CD4-positive, alpha-beta T cell (primary cell): ENCODE results near the gene ZNF775. TPM values are rescaled to one million over a fixed set of nuclear protein-coding genes. Genes with fewer than 3 reads are reported as not detected.

Experiments used
- ATAC-seq: fragments of 200-7000 bp; cut with Tn5 transposase; one replicate; pipeline ENCODE4 v1.10.0; 2022; ENCODE audit warnings: mild to moderate bottlenecking; ENCODE audit not compliant: poor library complexity
- CTCF ChIA-PET: fragments of 350-600 bp; sonication (Branson Sonifier 250); formaldehyde crosslinking; loops from one replicate; lab custom pipeline; 2021; ENCODE audit warnings: antibody characterized with exemption, inconsistent platforms; lab: Charles Lee
- POLR2A ChIA-PET: fragments of 350-600 bp; sonication (Branson Sonifier 250); formaldehyde crosslinking; loops from one replicate; lab custom pipeline; 2021; ENCODE audit warnings: antibody characterized with exemption, inconsistent platforms; lab: Charles Lee
- DNase-seq, 14 experiments: peaks; one replicate each; pipeline ENCODE4 v3.0.0-alpha.2; 2013 to 2020; ENCODE audit warnings: mixed read lengths in 2 of 14
- H3K27ac ChIP-seq, 2 donors: one replicate each; pipeline versions ENCODE4 v1.5.1 to v1.7.0; 2013; ENCODE audit warnings: low read length in 2 of 2, low read depth in 1 of 2, mild to moderate bottlenecking in 1 of 2
- H3K27me3 ChIP-seq, 2 experiments: 1 replicate in 1 of 2; 2 replicates in 1 of 2; pipeline versions ENCODE4 v1.6.1 to v1.7.0; 2013; ENCODE audit warnings: low read length in 2 of 2, control low read depth in 1 of 2, mild to moderate bottlenecking in 1 of 2, moderate library complexity in 1 of 2; ENCODE audit not compliant: insufficient read depth in 2 of 2, control insufficient read depth in 1 of 2
- H3K36me3 ChIP-seq: one replicate; pipeline ENCODE4 v1.6.1; 2013; ENCODE audit warnings: low read length, control low read depth; ENCODE audit not compliant: insufficient read depth
- H3K4me1 ChIP-seq: one replicate; pipeline ENCODE4 v1.6.1; 2013; ENCODE audit warnings: low read length, control low read depth; ENCODE audit not compliant: insufficient read depth
- H3K4me3 ChIP-seq: one replicate; pipeline ENCODE4 v1.5.1; 2013; ENCODE audit warnings: mild to moderate bottlenecking, low read length, moderate library complexity
- H3K9me3 ChIP-seq, 2 experiments: 1 replicate in 1 of 2; 2 replicates in 1 of 2; pipeline versions ENCODE4 v1.6.1 to v1.7.0; 2013; ENCODE audit warnings: low read length in 2 of 2, mild to moderate bottlenecking in 2 of 2, control low read depth in 1 of 2, moderate library complexity in 1 of 2; ENCODE audit not compliant: control insufficient read depth in 1 of 2, insufficient read depth in 1 of 2
- H3K27ac Mint-ChIP-seq: one replicate; pipeline ENCODE4 v1.8.0; 2020; ENCODE audit warnings: mixed read lengths
- H3K27me3 Mint-ChIP-seq: one replicate; pipeline ENCODE4 v1.8.0; 2021; ENCODE audit warnings: mixed read lengths
- H3K36me3 Mint-ChIP-seq: one replicate; pipeline ENCODE4 v1.8.0; 2021; ENCODE audit warnings: low read depth, mixed read lengths
- H3K4me1 Mint-ChIP-seq: one replicate; pipeline ENCODE4 v1.8.0; 2021; ENCODE audit warnings: low read depth, mixed read lengths
- H3K4me3 Mint-ChIP-seq: one replicate; pipeline ENCODE4 v1.8.0; 2020; ENCODE audit warnings: mild to moderate bottlenecking, mixed read lengths
- H3K9me3 Mint-ChIP-seq: one replicate; pipeline ENCODE4 v1.8.0; 2020; ENCODE audit warnings: mixed read lengths
- CTCF ChIP-seq: fragments of 200-600 bp; IDR thresholded peaks from one replicate; pipeline ENCODE4 v1.8.0; 2022; ENCODE audit warnings: antibody characterized with exemption, mild to moderate bottlenecking
- intact Hi-C, 2 experiments: fragments of 100-400 bp; cut with DNase I in 1 of 2; cut with micrococcal nuclease in 1 of 2; formaldehyde crosslinking; loops; one replicate each; pipeline versions ENCODE4 v1.15.1 to v1.9.0; 2023 to 2025; cut with DNase I, micrococcal nuclease
- total RNA-seq, 174 experiments: library from RNA in 2 of 174; stranded (reverse) in 2 of 174; gene quantifications; one replicate each; pipeline ENCODE4 v1.2.3 and lab custom pipeline; 2021 to 2026

ZNF775 gene
- total RNA-seq, 2 experiments from 2014 or later: 0.38 to 0.45 TPM

- Histone ChIP-seq H3K4me1 (no peaks in the 10 kb centered on the region), H3K4me3 (no peak overlapping the region), H3K9me3 (no peaks in the 10 kb centered on the region), H3K36me3 (no peaks in the 10 kb centered on the region), H3K27ac (no peak overlapping the region), H3K27me3 (no peaks in the 10 kb centered on the region)
- TF ChIP-seq CTCF: no peak
- intact Hi-C loops: loop anchor here in 1 of 2 experiments (10.0 kb wide), 1 partner anchor 403 kb away; no protein-coding TSS in a partner anchor
- POLR2A ChIA-PET: interaction anchor here (0.6 kb wide), 1 partner anchor 69 kb away, joined by 3 read pairs; no protein-coding TSS in a partner anchor
- Mint-ChIP-seq H3K27ac (no peak overlapping the region), H3K36me3 (no peaks in the 10 kb centered on the region), H3K4me1 (peaks cover 6% of the 10 kb centered on the region), H3K27me3 (peaks cover 1% of the 10 kb centered on the region), H3K9me3 (no peaks in the 10 kb centered on the region), H3K4me3 (no peak overlapping the region)
- no peak for DNase-seq
- no peak for ATAC-seq
- CTCF ChIA-PET: no interaction called here
Measured at GRCh38 chr7:150351587-150352194, 27.4 kb upstream of the ZNF775 start.

GRCh38 chr7:150355666-150356059 is 23.5 kb upstream of the ZNF775 start:
- no peak for TF ChIP-seq CTCF
- Mint-ChIP-seq H3K4me3 (no peak overlapping the region), H3K4me1 (peaks cover 37% of the 10 kb centered on the region), H3K36me3 (no peaks in the 10 kb centered on the region), H3K27me3 (no peaks in the 10 kb centered on the region), H3K27ac (no peak overlapping the region), H3K9me3 (no peaks in the 10 kb centered on the region)
- peaks cover 28% of the 10 kb centered on the region for H3K4me1 ChIP-seq
- no peaks in the 10 kb centered on the region for H3K36me3 ChIP-seq
- no peak overlapping the region for H3K4me3 ChIP-seq
- H3K27me3 ChIP-seq: no peaks in the 10 kb centered on the region
- no peak overlapping the region for H3K27ac ChIP-seq
- H3K9me3 ChIP-seq: no peaks in the 10 kb centered on the region
- POLR2A ChIA-PET: interaction anchor here (0.6 to 2.3 kb wide), 3 partner anchors 13 to 51 kb away, joined by 3 to 7 read pairs (median 4); partner anchors contain the start of gene REPIN1
- CTCF ChIA-PET: interaction anchor here (0.6 to 4.1 kb wide), 4 partner anchors 22 to 425 kb away, joined by 3 to 30 read pairs (median 6); a partner anchor contains a TSS
- intact Hi-C loops: loop anchor here (1.0 to 10.0 kb wide), 6 partner anchors 23 to 402 kb away; partner anchors contain the start of gene ZNF775 (in 1 of the 2)
- DNase-seq (no peak), ATAC-seq (no peak)

GRCh38 chr7:150356265-150356897 is 22.7 kb upstream of the ZNF775 start:
- H3K4me1 ChIP-seq: peaks cover 28% of the 10 kb centered on the region
- no peak for ATAC-seq
- Mint-ChIP-seq H3K27me3 (no peaks in the 10 kb centered on the region), H3K36me3 (no peaks in the 10 kb centered on the region), H3K4me3 (peak overlapping the region; percentile 25), H3K4me1 (peaks cover 37% of the 10 kb centered on the region), H3K9me3 (no peaks in the 10 kb centered on the region), H3K27ac (peak overlapping the region; percentile 34)
- ChIA-PET CTCF (interaction anchor here (0.6 to 4.1 kb wide), 5 partner anchors 10 to 125 kb away, joined by 3 to 30 read pairs (median 7); a partner anchor contains a TSS), POLR2A (interaction anchor here (0.6 to 2.3 kb wide), 4 partner anchors 12 to 50 kb away, joined by 3 to 7 read pairs (median 5); partner anchors contain the start of gene REPIN1)
- H3K9me3 ChIP-seq: no peaks in the 10 kb centered on the region
- peak; percentile 75 for TF ChIP-seq CTCF
- intact Hi-C loops: loop anchor here (1.0 to 10.0 kb wide), 6 partner anchors 22 to 401 kb away; partner anchors contain the start of gene ZNF775 (in 1 of the 2)
- no peak overlapping the region for H3K4me3 ChIP-seq
- no peaks in the 10 kb centered on the region for H3K36me3 ChIP-seq
- DNase-seq: peak in 4 of 14 experiments; percentile 46 to 78 (median 68)
- no peaks in the 10 kb centered on the region for H3K27me3 ChIP-seq
- no peak overlapping the region for H3K27ac ChIP-seq
